Ishikawa (cell line): ENCODE data around the gene RLN3.

ENCODE experiments used
- CEBPB ChIP-seq: IDR thresholded peaks from 2 replicates; pipeline ENCODE4 v1.6.1; 2012
- CREB1 ChIP-seq: IDR thresholded peaks from 2 replicates; pipeline ENCODE4 v1.6.1; 2012; ENCODE audit warnings: low read depth
- EGR1 ChIP-seq: IDR thresholded peaks from 2 replicates; pipeline ENCODE4 v1.6.1; 2012
- EP300 ChIP-seq: IDR thresholded peaks from 2 replicates; pipeline ENCODE4 v1.6.1; 2012; ENCODE audit warnings: borderline replicate concordance
- FOXM1 ChIP-seq: IDR thresholded peaks from 2 replicates; pipeline ENCODE4 v1.6.1; 2012; ENCODE audit warnings: low read depth, borderline replicate concordance
- MAX ChIP-seq: IDR thresholded peaks from 2 replicates; pipeline ENCODE4 v1.6.1; 2012
- NFIC ChIP-seq: IDR thresholded peaks from 2 replicates; pipeline ENCODE4 v1.6.1; 2012
- RAD21 ChIP-seq: IDR thresholded peaks from 2 replicates; pipeline ENCODE4 v1.6.1; 2012; ENCODE audit warnings: low read depth
- REST ChIP-seq: IDR thresholded peaks from 2 replicates; pipeline ENCODE4 v1.6.1; 2012; ENCODE audit warnings: low read depth, mild to moderate bottlenecking
- TAF1 ChIP-seq: IDR thresholded peaks from 2 replicates; pipeline ENCODE4 v1.6.1; 2012; ENCODE audit warnings: low read depth, mild to moderate bottlenecking
- TCF12 ChIP-seq: IDR thresholded peaks from 2 replicates; pipeline ENCODE4 v1.6.1; 2012; ENCODE audit warnings: low read depth
- TEAD4 ChIP-seq: IDR thresholded peaks from 2 replicates; pipeline ENCODE4 v1.6.1; 2012
- USF1 ChIP-seq: IDR thresholded peaks from 2 replicates; pipeline ENCODE4 v1.6.1; 2012
- YY1 ChIP-seq: IDR thresholded peaks from 2 replicates; pipeline ENCODE4 v1.6.1; 2012; ENCODE audit warnings: low read depth
- ZBTB7A ChIP-seq: IDR thresholded peaks from 2 replicates; pipeline ENCODE4 v1.6.1; 2012; ENCODE audit warnings: low read depth

Gene RLN3

GRCh38 chr19:13995017-13995728 is 32.8 kb upstream of the RLN3 start:
- TF ChIP-seq CEBPB, result no peak
- TF ChIP-seq FOXM1, result no peak
- TF ChIP-seq CREB1, result no peak
- TF ChIP-seq EGR1, result no peak
- TF ChIP-seq TCF12, result no peak
- TF ChIP-seq ZBTB7A, result no peak
- TF ChIP-seq EP300, result no peak
- TF ChIP-seq NFIC, result no peak
- no peak for TF ChIP-seq USF1

- TF ChIP-seq RAD21, result no peak
- TF ChIP-seq CEBPB, result no peak
- TF ChIP-seq NFIC, result no peak
- TF ChIP-seq CREB1, result no peak
- no peak for TF ChIP-seq REST
- no peak for TF ChIP-seq MAX
- TF ChIP-seq FOXM1, result no peak
- no peak for TF ChIP-seq EGR1
- no peak for TF ChIP-seq USF1
- TF ChIP-seq YY1, result no peak
- TF ChIP-seq ZBTB7A, result no peak
- TF ChIP-seq EP300, result no peak
- no peak for TF ChIP-seq TAF1
- TF ChIP-seq TCF12, result no peak
- TF ChIP-seq TEAD4, result no peak
Observed at GRCh38 chr19:13995878-13996765, 31.8 kb upstream of the RLN3 start.

- TF ChIP-seq YY1, result no peak
Observed at GRCh38 chr19:13996928-13997630, 30.9 kb upstream of the RLN3 start.

- TF ChIP-seq TEAD4 (no peak), REST (no peak), CEBPB (no peak), MAX (no peak), RAD21 (no peak), ZBTB7A (no peak)
Observed at GRCh38 chr19:13997631-13997962, 30.4 kb upstream of the RLN3 start.

GRCh38 chr19:13998426-13998825 is 29.5 kb upstream of the RLN3 start:
- TF ChIP-seq YY1 (no peak), CREB1 (no peak), TAF1 (no peak), NFIC (no peak)

GRCh38 chr19:13999085-13999484 is 28.9 kb upstream of the RLN3 start:
- TF ChIP-seq MAX (no peak), FOXM1 (no peak), EP300 (no peak), YY1 (no peak), TAF1 (no peak), CREB1 (no peak), TEAD4 (no peak), ZBTB7A (no peak), USF1 (no peak)
